GM21619 (cell line): ENCODE data around the gene SLC3A2.
"Not testable (repeated sequence)": the region's sequence is repeated elsewhere in the genome, so short reads cannot be mapped to it uniquely, and the experiment has no call there.

Source experiments
- ATAC-seq: cut with Tn5 transposase; IDR thresholded peaks from one replicate; pipeline ENCODE4 v1.9.1; 2021; ENCODE audit not compliant: unreplicated experiment

Gene SLC3A2

DNA sequence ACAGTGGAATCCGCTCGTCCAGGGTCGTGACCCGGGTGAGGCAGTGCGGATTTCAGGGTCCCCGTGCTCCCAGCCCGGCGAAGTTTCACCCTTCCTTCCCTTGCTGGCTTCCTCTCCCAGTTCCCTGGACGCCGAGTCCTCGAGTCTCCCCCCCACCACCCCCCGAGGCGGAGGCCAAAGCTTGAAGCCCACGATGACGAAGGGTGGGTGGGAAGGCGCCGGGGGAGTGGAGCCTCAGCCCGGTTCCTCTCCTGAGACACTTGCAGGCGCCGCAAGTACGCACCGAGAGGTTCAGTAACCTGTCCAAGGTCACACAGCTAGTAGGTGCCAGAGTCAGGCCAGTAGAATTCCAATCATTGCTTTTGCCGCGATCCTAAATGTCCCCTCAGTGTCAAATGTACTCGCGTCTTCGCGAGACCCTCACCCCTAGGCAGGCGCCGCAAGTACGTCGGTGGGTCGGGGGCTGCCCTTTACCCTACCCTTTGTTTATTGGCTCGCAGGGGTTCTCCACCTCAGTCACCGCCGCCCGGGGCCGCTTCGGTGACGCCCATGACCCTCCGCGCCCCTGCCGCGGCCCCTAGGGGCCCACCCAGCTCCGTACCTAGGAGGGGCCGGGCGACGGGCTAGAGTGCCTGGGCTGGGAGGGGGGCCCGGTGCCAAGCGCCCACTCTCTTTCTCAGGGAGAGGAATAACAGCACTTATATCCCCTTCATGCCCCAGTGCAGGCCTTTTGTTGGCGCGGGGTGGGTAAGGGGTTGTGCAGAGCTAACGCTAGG, 46.2 kb downstream of the SLC3A2 start:
- ATAC-seq: no peak

DNA sequence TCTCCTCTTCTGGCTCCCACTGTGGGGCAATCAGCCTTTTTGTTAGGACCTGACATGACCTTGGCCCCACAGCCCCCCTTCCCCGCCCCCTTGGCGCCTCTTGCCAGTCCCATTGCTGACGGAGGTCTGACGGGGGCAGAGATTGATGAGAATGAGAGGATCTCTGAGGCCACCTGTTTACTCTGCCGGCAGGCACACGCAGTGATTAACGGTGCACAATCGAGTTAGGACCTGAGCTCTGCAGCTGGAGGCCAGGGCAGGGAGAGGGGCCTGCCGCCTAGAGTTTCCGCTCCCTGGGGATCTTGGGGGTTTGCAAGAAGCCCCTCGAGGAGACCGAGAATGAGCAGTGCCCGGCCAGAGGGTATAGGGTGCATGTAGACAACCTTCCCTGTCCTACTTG, 47.3 kb downstream of the SLC3A2 start:
- no peak for ATAC-seq

DNA sequence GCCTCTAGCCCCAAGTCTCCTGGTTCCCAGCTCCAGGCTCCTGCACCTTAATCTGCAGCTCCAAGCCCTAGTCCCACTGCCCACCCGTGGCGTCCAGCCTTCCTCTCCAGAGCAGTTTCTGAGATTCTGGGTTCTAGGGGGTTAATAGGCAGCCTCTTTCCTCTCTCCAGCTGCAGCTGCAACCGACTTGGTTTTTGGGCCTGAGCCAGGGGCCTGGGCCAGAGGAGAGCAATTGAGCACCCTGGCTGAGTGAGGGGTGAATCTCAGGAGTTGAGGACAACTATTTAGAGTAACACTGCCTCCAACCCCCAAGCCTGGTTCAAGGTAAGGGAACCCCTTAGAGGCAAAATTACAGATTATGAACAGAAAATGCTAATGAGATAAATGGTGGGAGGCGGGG, 49.5 kb downstream of the SLC3A2 start:
- ATAC-seq: no peak

DNA sequence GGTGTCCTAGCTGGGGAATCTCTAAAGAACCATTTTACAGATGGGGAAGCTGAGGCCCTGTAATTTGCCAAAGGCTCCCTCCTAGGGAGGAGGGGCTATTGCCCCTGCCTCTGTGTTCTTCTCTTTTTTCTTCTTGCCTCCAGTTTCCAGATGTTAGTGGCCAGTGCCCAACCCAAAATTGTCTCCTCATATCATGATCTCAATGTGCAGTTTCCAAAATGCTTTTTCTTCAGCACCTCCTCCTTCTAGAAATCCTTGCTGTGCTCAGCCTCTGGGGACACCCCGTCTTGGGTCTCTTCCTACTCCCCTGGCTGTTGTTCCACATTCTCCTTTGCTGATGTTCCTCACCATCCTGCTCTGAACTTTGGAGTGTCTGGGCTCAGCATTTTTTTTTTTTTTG, 50.0 kb downstream of the SLC3A2 start:
- no peak for ATAC-seq

DNA sequence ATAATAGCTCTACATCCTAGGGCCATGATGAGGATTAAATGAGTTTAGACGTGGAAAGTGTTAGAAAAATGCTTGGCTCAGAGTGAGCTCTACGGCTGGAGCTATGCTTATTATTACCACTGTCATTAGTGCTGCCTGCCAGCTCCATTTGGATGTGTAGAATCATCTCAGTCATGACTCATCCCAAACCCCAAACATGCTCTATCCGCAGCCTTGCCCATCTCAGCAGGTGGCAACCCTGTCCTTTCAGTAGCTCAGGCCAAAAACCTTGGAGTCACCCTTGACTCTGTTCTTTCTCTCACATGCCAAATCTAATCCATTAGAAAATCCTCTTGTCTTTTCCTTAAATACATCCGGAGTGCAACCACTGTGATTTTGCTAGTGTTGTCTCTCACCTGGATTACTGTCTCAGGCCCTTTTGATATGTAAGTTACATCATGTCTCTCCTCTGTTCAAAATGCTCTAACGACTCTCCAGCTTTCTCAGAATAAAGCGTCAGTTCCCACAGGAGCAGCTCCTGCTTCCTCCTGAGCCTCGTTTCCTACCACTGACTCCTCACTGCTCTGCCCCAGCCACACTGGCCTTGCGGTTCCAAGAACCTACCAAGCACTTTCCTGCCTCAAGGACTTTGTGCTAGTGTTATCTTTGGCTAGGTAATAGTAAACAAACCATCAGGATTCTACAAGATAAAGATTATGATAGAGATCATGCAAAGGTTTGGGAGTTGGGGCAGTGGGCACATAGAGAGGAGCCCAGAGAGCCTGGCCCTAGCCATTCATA, 51.0 kb downstream of the SLC3A2 start:
- ATAC-seq: no peak

DNA sequence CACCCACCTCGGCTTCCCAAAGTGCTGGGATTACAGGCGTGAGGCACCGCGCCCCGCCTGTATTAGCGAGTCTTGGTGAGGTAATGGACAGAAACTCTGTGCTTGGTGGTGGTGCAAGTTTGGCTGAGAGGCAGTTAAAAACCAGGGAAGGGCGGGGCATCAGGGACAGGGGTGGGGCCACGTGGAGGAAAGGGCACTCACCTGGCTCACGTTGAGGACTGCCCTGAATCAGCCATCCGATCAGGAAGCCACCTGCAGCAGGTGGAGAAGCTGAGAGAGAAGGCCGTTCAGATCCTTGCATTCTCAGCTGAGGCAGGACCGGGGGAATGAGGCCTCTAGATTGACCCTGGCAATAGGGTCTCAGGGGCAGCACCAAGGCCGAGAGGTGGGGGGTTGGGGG, 52.6 kb downstream of the SLC3A2 start:
- ATAC-seq: no peak

DNA sequence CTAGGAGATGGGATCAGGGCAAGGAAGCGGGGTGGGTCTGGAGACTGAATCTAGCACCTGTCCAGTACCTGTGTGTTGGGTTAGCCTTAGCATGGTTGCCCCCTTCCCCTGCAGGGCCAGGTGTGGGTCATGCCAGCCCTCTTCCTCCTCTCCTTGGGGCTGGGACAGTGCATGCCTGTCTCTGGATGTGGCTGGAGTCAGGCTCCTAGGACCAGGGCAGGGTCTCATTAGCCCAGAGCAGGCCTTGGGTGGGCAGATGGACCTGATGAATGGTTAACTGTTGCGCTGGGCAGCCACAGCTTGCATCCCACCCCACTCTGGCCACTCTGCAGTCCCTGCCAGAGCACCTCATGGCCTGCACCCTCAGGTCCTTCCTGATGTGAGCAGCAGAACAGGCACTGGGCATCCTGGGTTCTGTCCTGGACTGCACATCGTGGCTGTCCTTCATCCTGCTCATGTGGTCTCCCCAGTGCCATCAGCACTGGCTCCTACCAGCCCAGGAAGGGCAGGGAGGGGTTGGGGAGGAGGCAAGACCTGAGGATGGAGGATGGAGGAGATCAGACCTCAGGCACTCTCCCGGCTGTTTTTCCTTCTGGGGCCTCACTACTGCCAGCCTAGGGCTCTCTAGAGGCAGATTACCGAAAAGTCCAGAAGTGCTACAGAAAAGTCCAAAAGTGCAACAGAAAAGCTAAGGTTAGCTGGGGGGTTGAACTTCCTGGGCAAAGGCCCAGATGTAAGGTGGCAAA, 53.2 kb downstream of the SLC3A2 start:
- no peak for ATAC-seq

DNA sequence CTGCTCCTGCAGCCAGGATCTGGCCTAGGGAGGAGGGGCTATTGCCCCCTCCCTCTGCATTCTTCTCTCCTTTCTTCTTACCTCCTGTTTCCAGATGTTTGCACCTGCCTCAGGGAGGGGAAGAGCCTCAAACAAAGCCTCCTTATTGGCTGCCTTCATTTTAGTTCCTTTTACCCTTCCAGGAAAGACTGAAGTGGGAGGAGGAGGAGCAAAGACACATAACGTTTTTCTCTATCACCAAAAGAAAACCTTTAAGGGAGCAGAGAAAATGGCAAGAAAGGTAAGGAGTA, 53.7 kb downstream of the SLC3A2 start:
- ATAC-seq: no peak

DNA sequence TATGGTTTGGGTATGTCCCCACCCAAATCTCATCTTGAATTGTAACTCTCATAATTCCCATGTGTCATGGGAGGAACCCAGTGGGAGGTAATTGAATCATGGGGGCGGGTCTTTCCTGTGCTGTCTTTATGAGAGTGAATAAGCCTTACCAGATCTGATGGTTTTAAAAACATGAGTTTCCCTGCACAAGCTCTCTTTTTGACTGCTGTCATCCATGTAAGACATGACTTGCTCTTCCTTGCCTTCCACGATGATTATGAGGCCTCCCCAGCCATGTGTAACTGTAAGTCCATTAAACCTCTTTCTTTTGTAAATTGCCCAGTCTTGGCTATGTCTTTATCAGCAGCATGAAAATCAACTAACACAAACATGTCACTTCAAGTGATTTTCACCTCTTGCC, 56.8 kb downstream of the SLC3A2 start:
- ATAC-seq: not testable (repeated sequence)
